ENCODE data around the gene MINDY1. TPM values are rescaled to one million over a fixed set of nuclear protein-coding genes. Genes with fewer than 3 reads are reported as not detected.
A peak's percentile ranks its signal among the peaks of the same experiment; 100 is the strongest.

Gene MINDY1
- total RNA-seq, 1 experiment from 2014 or later = 15.8 TPM

- DNase-seq (ENCODE audit: low read depth, low spot score) (no peak), ATAC-seq (no peak)
- intact Hi-C loops (cut with micrococcal nuclease; ENCODE audit: unreplicated experiment) = no loop called here
- H3K27ac ChIP-seq (ENCODE audit: low read length) = peak overlapping the region; percentile 96
- H3K4me1 ChIP-seq (ENCODE audit: control insufficient read depth, insufficient read depth, low read length) = peaks cover 60% of the 10 kb centered on the region
- H3K4me3 ChIP-seq (ENCODE audit: low read depth in 2 of 2, low read length in 2 of 2) = peak overlapping the region; percentile 81 to 89
- no peaks in the 10 kb centered on the region for H3K27me3 ChIP-seq (ENCODE audit: control insufficient read depth, insufficient read depth, low read length)
- in situ Hi-C loops (cut with HindIII; ENCODE audit: low pct_unique_long_range_greater_than_20kb, low sequenced_read_pairs) = no loop called here
- TF ChIP-seq CTCF (IDR thresholded peaks at IDR 0.05) = no peak
- TF ChIP-seq POLR2AphosphoS5 (IDR thresholded peaks at IDR 0.05; ENCODE audit: low read depth, low read length) = no peak
- TF ChIP-seq REST (IDR thresholded peaks at IDR 0.05; ENCODE audit: insufficient read depth in 1 of 2, low read depth in 2 of 2, low read length in 1 of 2) = no peak
- TF ChIP-seq TCF7L2 (IDR thresholded peaks at IDR 0.05; ENCODE audit: low read depth, low read length) = no peak
- no peak for TF ChIP-seq SIN3A (IDR thresholded peaks at IDR 0.05; ENCODE audit: borderline replicate concordance, insufficient read depth, low read depth, low read length)
- H3K36me3 ChIP-seq (ENCODE audit: control insufficient read depth, insufficient read depth, low read length) = peaks cover 7% of the 10 kb centered on the region
- POLR2A ChIA-PET = interaction anchor here (0.6 to 0.9 kb wide), 2 partner anchors 33 to 332 kb away, joined by 3 read pairs; no protein-coding TSS in a partner anchor
- H3K9me3 ChIP-seq (ENCODE audit: control insufficient read depth, insufficient read depth, low read depth, low read length) = no peaks in the 10 kb centered on the region
- CTCF ChIA-PET = no interaction called here
- no TSS peak for BruUV-seq (replicated peaks)
Measured at GRCh38 chr1:150973258-150973835, 33.4 kb downstream of the MINDY1 start.

GRCh38 chr1:150972417-150972940 lies 34.2 kb downstream of the MINDY1 start:
- Histone ChIP-seq H3K4me3 (ENCODE audit: low read depth in 2 of 2, low read length in 2 of 2) (peak overlapping the region; percentile 81 to 89), H3K9me3 (ENCODE audit: control insufficient read depth, insufficient read depth, low read depth, low read length) (no peaks in the 10 kb centered on the region), H3K36me3 (ENCODE audit: control insufficient read depth, insufficient read depth, low read length) (peaks cover 13% of the 10 kb centered on the region), H3K27me3 (ENCODE audit: control insufficient read depth, insufficient read depth, low read length) (no peaks in the 10 kb centered on the region), H3K27ac (ENCODE audit: low read length) (peak overlapping the region; percentile 96), H3K4me1 (ENCODE audit: control insufficient read depth, insufficient read depth, low read length) (peaks cover 51% of the 10 kb centered on the region)
- BruUV-seq (replicated peaks) = no TSS peak
- TF ChIP-seq TCF7L2 (IDR thresholded peaks at IDR 0.05; ENCODE audit: low read depth, low read length) (no peak), POLR2AphosphoS5 (IDR thresholded peaks at IDR 0.05; ENCODE audit: low read depth, low read length) (no peak), CTCF (IDR thresholded peaks at IDR 0.05) (no peak), SIN3A (IDR thresholded peaks at IDR 0.05; ENCODE audit: borderline replicate concordance, insufficient read depth, low read depth, low read length) (no peak), REST (IDR thresholded peaks at IDR 0.05; ENCODE audit: insufficient read depth in 1 of 2, low read depth in 2 of 2, low read length in 1 of 2) (no peak)
- intact Hi-C loops (cut with micrococcal nuclease; ENCODE audit: unreplicated experiment) = no loop called here
- POLR2A ChIA-PET = no interaction called here
- DNase-seq (ENCODE audit: low read depth, low spot score) (no peak), ATAC-seq (no peak)
- CTCF ChIA-PET = no interaction called here
- in situ Hi-C loops (cut with HindIII; ENCODE audit: low pct_unique_long_range_greater_than_20kb, low sequenced_read_pairs) = no loop called here
